K562 (cell line): ENCODE measurements around the gene CBL. TPM values are rescaled to one million over a fixed set of nuclear protein-coding genes. Genes with fewer than 3 reads are reported as not detected.
A peak's percentile ranks its signal among the peaks of the same experiment; 100 is the strongest.

Experiments used
- ARNT ChIP-seq, 2 experiments: fragments of 450-650 bp; IDR thresholded peaks; 2 replicates each; pipeline ENCODE4 v1.6.1; 2016; ENCODE audit warnings: mild to moderate bottlenecking in 1 of 2
- ATF1 ChIP-seq, 2 experiments: fragments of 450-650 bp in 1 of 2; IDR thresholded peaks; 2 replicates each; pipeline ENCODE4 v1.6.1; 2016; ENCODE audit warnings: missing compliant biosample characterization in 1 of 2, missing genetic modification characterization in 1 of 2
- CBFA2T3 ChIP-seq: fragments of 450-650 bp; IDR thresholded peaks from 2 replicates; pipeline ENCODE4 v1.6.1; 2017
- CTCFL ChIP-seq: IDR thresholded peaks from 2 replicates; pipeline ENCODE4 v1.6.1; 2011; ENCODE audit warnings: borderline replicate concordance, low read depth, mild to moderate bottlenecking, moderate library complexity, low read length; ENCODE audit not compliant: insufficient read depth, poor library complexity, severe bottlenecking
- DACH1 ChIP-seq: fragments of 450-650 bp; IDR thresholded peaks from 2 replicates; pipeline ENCODE4 v1.6.1; 2018; ENCODE audit not compliant: partially characterized antibody
- EP400 ChIP-seq: fragments of 450-650 bp; IDR thresholded peaks from 2 replicates; pipeline ENCODE4 v1.6.1; 2017; ENCODE audit warnings: antibody characterized with exemption, mild to moderate bottlenecking, moderate library complexity
- FOXK1 ChIP-seq: sonication (generic); formaldehyde crosslinking; IDR thresholded peaks from 2 replicates; pipeline ENCODE4 v1.8.0; 2022; ENCODE audit warnings: missing genetic modification reagents, mild to moderate bottlenecking, borderline replicate concordance
- FOXK2 ChIP-seq, 2 experiments: fragments of 450-650 bp; IDR thresholded peaks in 1 of 2; conservative IDR thresholded peaks in 1 of 2; 2 replicates each; pipeline ENCODE4 v1.6.1; 2016; ENCODE audit warnings: low read depth in 2 of 2, mild to moderate bottlenecking in 1 of 2
- GABPB1 ChIP-seq: sonication (generic); formaldehyde crosslinking; IDR thresholded peaks from 2 replicates; pipeline ENCODE4 v1.8.0; 2022; ENCODE audit warnings: mild to moderate bottlenecking, missing genetic modification reagents
- GATAD2A ChIP-seq: fragments of 450-650 bp; IDR thresholded peaks from 2 replicates; pipeline ENCODE4 v1.6.1; 2017
- GTF2E2 ChIP-seq: fragments of 200-800 bp; sonication (Bioruptor generic); IDR thresholded peaks from 2 replicates; pipeline ENCODE4 v1.6.1; 2016; ENCODE audit warnings: missing genetic modification characterization, missing compliant biosample characterization
- HMBOX1 ChIP-seq: sonication (generic); IDR thresholded peaks from 2 replicates; pipeline ENCODE4 v1.6.1; 2016
- JUN ChIP-seq, 2 experiments: sonication (generic) in 1 of 2; formaldehyde crosslinking in 1 of 2; IDR thresholded peaks; 2 replicates each; pipeline versions ENCODE4 v1.6.1 to v1.8.0; 2012 to 2022; ENCODE audit warnings: borderline replicate concordance in 2 of 2, mild to moderate bottlenecking in 2 of 2, improper control_type of control experiment in 1 of 2, low read depth in 1 of 2, low read length in 1 of 2, missing genetic modification reagents in 1 of 2
- LEF1 ChIP-seq: fragments of 450-650 bp; IDR thresholded peaks from 2 replicates; pipeline ENCODE4 v1.6.1; 2016; ENCODE audit warnings: mild to moderate bottlenecking
- NCOA1 ChIP-seq: fragments of 450-650 bp; IDR thresholded peaks from 2 replicates; pipeline ENCODE4 v1.6.1; 2016; ENCODE audit warnings: low read depth
- NCOR1 ChIP-seq: fragments of 450-650 bp; IDR thresholded peaks from 2 replicates; pipeline ENCODE4 v1.6.1; 2016; ENCODE audit warnings: mild to moderate bottlenecking, moderate library complexity
- PHF20 ChIP-seq: fragments of 450-650 bp; IDR thresholded peaks from 2 replicates; pipeline ENCODE4 v1.6.1; 2018; ENCODE audit not compliant: partially characterized antibody
- POLR2A ChIP-seq: fragments of 450-650 bp; conservative IDR thresholded peaks from 2 replicates; pipeline ENCODE4 v1.6.1; 2016
- SOX6 ChIP-seq: fragments of 450-650 bp; IDR thresholded peaks from 2 replicates; pipeline ENCODE4 v1.6.1; 2014; ENCODE audit warnings: mild to moderate bottlenecking
- TAF1 ChIP-seq: IDR thresholded peaks from 2 replicates; pipeline ENCODE4 v1.6.1; 2011; ENCODE audit warnings: mild to moderate bottlenecking, low read length, moderate library complexity; ENCODE audit not compliant: insufficient read depth, control insufficient read depth, severe bottlenecking; ENCODE audit errors: extremely low read depth
- TARDBP ChIP-seq: fragments of 450-650 bp; IDR thresholded peaks from 2 replicates; pipeline ENCODE4 v1.6.1; 2016
- YY1 ChIP-seq, 3 experiments: IDR thresholded peaks; 2 replicates each; pipeline ENCODE4 v1.6.1; 2011; ENCODE audit warnings: low read length in 2 of 3, mild to moderate bottlenecking in 2 of 3, moderate library complexity in 2 of 3, borderline replicate concordance in 1 of 3, control low read depth in 1 of 3, low read depth in 1 of 3; ENCODE audit not compliant: insufficient read depth in 3 of 3, insufficient replicate concordance in 2 of 3, control insufficient read depth in 1 of 3, insufficient read length in 1 of 3; ENCODE audit errors: extremely low read depth in 1 of 3
- ZNF395 ChIP-seq: fragments of 200-800 bp; sonication (Bioruptor generic); IDR thresholded peaks from 2 replicates; pipeline ENCODE4 v1.6.1; 2017; ENCODE audit warnings: missing genetic modification characterization, missing compliant biosample characterization
- polyA plus RNA-seq, 8 experiments: library from polyadenylated mRNA; depleted of rRNA in 4 of 8; stranded (reverse) in 5 of 8; unstranded in 3 of 8; fragments of >200 nt; fragmentation: Nextera tagmentation in 2 of 8; fragmentation: Illumina TruSeq in 1 of 8; extraction: Ambion mirVana in 2 of 8; extraction: Trizol in 1 of 8; gene quantifications; 2 replicates each; pipeline versions ENCODE4 v1.2.1 to v1.2.3, GENCODE V29; 2011 to 2014; ENCODE audit warnings: inconsistent platforms in 1 of 8, missing spikeins in 1 of 8
- total RNA-seq, 7 experiments: library from RNA; depleted of rRNA in 6 of 7; stranded (reverse); fragments of >200 nt in 6 of 7; fragmentation: Illumina TruSeq in 2 of 7; extraction: Trizol in 2 of 7; gene quantifications; 2 replicates each; pipeline versions ENCODE4 v1.2.1 to v1.2.3, GENCODE V29; 2011 to 2021; ENCODE audit warnings: low replicate concordance in 1 of 7

CBL gene
- total and polyA plus RNA-seq, 9 of the 15 experiments (the other 6 are each of a cell fraction or from before 2014, with no cell fraction given), result 3.2 to 24.9 (median 9.9) TPM

DNA sequence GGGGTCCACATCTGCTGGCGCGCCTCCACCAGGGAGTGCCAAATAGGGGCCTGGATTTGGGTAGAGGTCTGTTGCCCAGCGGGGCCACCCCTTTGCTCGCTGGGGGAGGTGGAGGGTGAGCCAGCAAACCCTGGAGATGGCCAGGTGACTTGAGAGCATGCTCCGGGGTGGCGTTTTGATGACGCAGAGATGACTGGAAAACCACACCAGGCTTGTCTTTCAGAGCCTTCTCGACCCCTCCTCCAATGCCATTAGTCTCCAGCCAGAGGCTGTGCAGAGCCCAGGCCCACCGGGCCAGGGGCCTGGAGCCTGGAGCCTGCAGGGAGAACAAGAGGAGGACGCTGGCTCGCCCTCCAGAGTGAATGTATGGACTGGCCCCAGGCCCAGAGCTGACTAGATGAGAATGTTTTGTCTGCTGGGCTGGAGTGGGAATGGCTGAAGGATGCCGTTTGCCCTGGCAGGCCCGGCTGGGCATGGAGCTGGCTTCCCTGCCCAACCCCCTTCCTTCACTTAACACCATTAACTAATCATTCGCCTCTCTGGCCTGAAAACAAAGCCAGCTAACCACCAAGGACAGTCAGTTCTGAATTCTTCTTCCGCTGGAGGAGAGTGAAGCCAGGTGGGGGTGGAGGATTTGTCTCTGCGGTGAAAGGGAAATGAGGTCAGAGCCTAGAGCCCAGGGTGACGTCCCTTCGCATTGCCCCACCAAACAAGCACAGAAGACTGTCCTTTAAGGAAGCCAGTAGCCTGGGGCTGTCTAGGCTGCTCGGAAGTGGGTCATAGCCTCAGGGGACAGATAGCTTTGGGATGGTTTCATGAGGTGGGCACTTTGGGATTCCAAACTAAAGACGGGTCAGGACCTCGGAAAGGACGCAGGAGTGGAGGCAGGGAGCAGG is 112.3 kb downstream of the CBL start (continued):
- TF ChIP-seq GATAD2A, result peak; percentile 29; the same call in 1 of the 2 replicates
- no peak for TF ChIP-seq CTCFL
- peak; percentile 72; the same call in 1 of the 2 replicates for TF ChIP-seq HMBOX1
- TF ChIP-seq TAF1, result peak; percentile 77
- TF ChIP-seq NCOA1, result peak; percentile 70
- peak; percentile 27 for TF ChIP-seq LEF1
- peak; percentile 46 for TF ChIP-seq SOX6
- TF ChIP-seq CBFA2T3, result peak; percentile 34
- TF ChIP-seq EP400, result 0 out of 2 replicates have a peak, but pooled peaks have one; percentile 20
- peak; percentile 17; the same call in 1 of the 2 replicates for TF ChIP-seq ZNF395 (CRISPR knock-in tag)
- 0 out of 4 replicates have a peak, but pooled peaks of 1 of the 2 experiments have one; percentile 33 for TF ChIP-seq FOXK2 (conservative IDR thresholded peaks at IDR 0.05 in 1 of 2, IDR thresholded peaks at IDR 0.05 in 1 of 2; ENCODE audit: low read depth in 2 of 2)
- TF ChIP-seq TARDBP, result peak; percentile 72; the same call in 1 of the 2 replicates
- TF ChIP-seq PHF20, result peak; percentile 46
- TF ChIP-seq NCOR1, result peak; percentile 51
- TF ChIP-seq ATF1 (CRISPR knock-in tag; IDR thresholded peaks at IDR 0.05), result no peak
- TF ChIP-seq ATF1 (tag; IDR thresholded peaks at IDR 0.05), result peak; percentile 87
- TF ChIP-seq FOXK1 (CRISPR knock-in tag), result 0 out of 2 replicates have a peak, but pooled peaks have one; percentile 63
- peak; percentile 66; the same call in 1 of the 2 replicates for TF ChIP-seq GTF2E2 (tag)
- peak; percentile 69; the same call in 1 of the 2 replicates for TF ChIP-seq JUN (IDR thresholded peaks at IDR 0.05; ENCODE audit: borderline replicate concordance, low read depth, low read length)
- no peak for TF ChIP-seq JUN (CRISPR knock-in tag; IDR thresholded peaks at IDR 0.05; ENCODE audit: borderline replicate concordance)
- TF ChIP-seq GABPB1 (CRISPR knock-in tag), result peak; percentile 91
- TF ChIP-seq ARNT (IDR thresholded peaks at IDR 0.05), result 0 out of 4 replicates have a peak, but pooled peaks of 1 of the 2 experiments have one; percentile 10
- peak; percentile 87 for TF ChIP-seq POLR2A
- peak; percentile 20 for TF ChIP-seq DACH1
- TF ChIP-seq YY1 (IDR thresholded peaks at IDR 0.05; ENCODE audit: borderline replicate concordance in 1 of 3, control insufficient read depth in 1 of 3, extremely low read depth in 1 of 3, insufficient read depth in 3 of 3, insufficient read length in 1 of 3, insufficient replicate concordance in 2 of 3, low read depth in 1 of 3, low read length in 2 of 3), result peak in 2 of 3 experiments; percentile 20 to 66
